Chondrocyte (in vitro differentiated cells): ENCODE measurements around the gene LHX6. TPM values are rescaled to one million over a fixed set of nuclear protein-coding genes. Genes with fewer than 3 reads are reported as not detected.
A peak's percentile ranks its signal among the peaks of the same experiment; 100 is the strongest.

ENCODE experiments used
- DNase-seq: peaks from one replicate; pipeline ENCODE4 v3.0.0; 2021; ENCODE audit warnings: mixed read lengths, low spot score
- H3K27ac Mint-ChIP-seq: one replicate; pipeline ENCODE4 v1.8.0; 2021; ENCODE audit warnings: mild to moderate bottlenecking, moderate library complexity, mixed read lengths; ENCODE audit not compliant: unreplicated experiment
- H3K27me3 Mint-ChIP-seq: 2 replicates; pipeline ENCODE4 v1.8.0; 2021; ENCODE audit warnings: low read depth, mixed read lengths
- H3K36me3 Mint-ChIP-seq: 2 replicates; pipeline ENCODE4 v1.8.0; 2021; ENCODE audit warnings: low read depth, mixed read lengths
- H3K4me1 Mint-ChIP-seq: 2 replicates; pipeline ENCODE4 v1.8.0; 2021; ENCODE audit warnings: low read depth, mild to moderate bottlenecking, mixed read lengths
- H3K4me3 Mint-ChIP-seq: one replicate; pipeline ENCODE4 v1.8.0; 2021; ENCODE audit warnings: mild to moderate bottlenecking, moderate library complexity, mixed read lengths; ENCODE audit not compliant: unreplicated experiment
- H3K9me3 Mint-ChIP-seq: 2 replicates; pipeline ENCODE4 v1.8.0; 2021; ENCODE audit warnings: low read depth, mixed read lengths
- CTCF ChIP-seq: fragments of 200-600 bp; sonication (generic); IDR thresholded peaks from 2 replicates; pipeline ENCODE4 v1.5.0; 2021; ENCODE audit warnings: antibody characterized with exemption, mild to moderate bottlenecking, moderate library complexity
- total RNA-seq: library from RNA; stranded (reverse); gene quantifications from 3 replicates; pipeline ENCODE4 v1.2.1, GENCODE V29; 2021

LHX6 gene
- total RNA-seq, 1 donor from 2014 or later: not detected

DNA sequence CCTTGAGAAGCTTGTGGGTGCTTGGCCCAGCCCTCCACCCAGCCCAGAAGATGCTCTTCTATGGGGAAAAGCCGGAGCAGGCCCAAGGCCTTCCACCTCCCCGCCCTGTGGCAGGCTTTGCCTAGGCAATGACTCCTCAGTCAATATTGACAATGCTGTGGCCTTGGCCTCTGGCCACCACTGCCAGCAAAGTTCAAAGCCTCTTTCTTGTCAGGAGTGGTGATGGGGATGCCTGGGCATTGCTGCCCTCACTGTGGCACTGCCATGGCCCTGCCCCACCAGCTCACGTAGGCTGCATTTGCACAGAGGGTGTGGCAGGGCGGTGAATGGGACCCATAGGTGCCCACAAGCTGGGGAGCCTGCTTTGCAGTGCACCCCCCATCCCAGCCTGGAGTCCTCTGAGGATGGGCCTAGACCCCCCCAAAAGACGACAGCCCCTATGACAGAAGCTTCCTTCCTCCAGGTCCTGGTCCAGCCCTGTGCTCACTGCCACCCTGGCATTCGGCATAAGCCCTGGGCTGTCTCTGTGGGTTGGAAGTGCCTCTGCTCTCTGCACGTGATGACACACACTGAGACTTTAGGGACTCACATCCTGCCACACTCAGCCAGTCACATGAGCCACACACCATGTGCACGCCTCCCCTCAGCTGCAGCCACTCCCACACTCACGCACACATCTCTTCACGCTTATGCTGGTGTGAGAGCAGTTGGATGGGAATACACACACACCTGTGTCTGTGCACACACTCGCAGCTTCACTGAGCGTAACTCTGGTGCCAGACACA lies 38.0 kb downstream of the LHX6 start:
- no peak for DNase-seq
- Mint-ChIP-seq H3K9me3 (no peaks in the 10 kb centered on the region), H3K4me3 (no peak overlapping the region), H3K27ac (no peak overlapping the region), H3K4me1 (peaks cover 13% of the 10 kb centered on the region), H3K27me3 (peaks cover 32% of the 10 kb centered on the region), H3K36me3 (no peaks in the 10 kb centered on the region)
- no peak for TF ChIP-seq CTCF

- no peak overlapping the region for H3K4me3 Mint-ChIP-seq
- peaks cover 13% of the 10 kb centered on the region for H3K4me1 Mint-ChIP-seq
- no peak overlapping the region for H3K27ac Mint-ChIP-seq
- peaks cover 39% of the 10 kb centered on the region for H3K27me3 Mint-ChIP-seq
- no peak for DNase-seq
- no peaks in the 10 kb centered on the region for H3K36me3 Mint-ChIP-seq
- no peaks in the 10 kb centered on the region for H3K9me3 Mint-ChIP-seq
- no peak for TF ChIP-seq CTCF
Observed at GRCh38 chr9:122188369-122188768, 40.4 kb downstream of the LHX6 start.

DNA sequence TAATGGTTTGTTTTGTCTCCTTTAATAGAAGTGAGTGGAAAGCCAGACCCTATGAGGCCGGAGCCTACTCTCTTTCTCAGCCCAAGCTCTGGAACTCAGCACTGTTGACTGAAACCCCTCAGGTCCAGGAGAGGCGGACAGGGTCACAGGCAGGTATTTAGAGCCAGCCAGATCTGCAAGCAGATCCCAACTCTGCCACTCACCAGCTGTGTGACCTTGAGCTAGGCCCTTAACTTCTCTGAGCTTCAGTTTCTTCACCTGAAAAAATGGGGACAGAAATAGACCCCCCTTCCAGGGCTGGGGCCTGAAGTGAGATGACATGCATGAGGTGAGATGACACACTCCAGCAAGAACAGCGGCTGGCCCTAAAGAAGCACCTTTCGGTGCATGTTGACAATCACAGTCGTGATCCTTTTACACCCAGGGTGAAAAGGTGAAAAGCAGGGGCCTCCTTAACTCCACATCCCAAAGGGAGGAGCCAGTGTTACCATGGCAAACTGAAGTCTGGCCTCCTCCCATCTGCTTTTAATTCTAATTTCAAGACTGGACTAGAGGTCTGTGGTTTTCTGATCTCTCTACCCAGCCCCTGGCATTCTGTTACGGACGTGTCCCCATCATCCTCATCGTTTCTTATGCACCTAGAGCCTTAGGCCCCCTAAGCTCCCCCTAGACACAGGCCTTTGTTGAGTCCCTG lies 41.8 kb downstream of the LHX6 start:
- Mint-ChIP-seq H3K9me3 (no peaks in the 10 kb centered on the region), H3K36me3 (no peaks in the 10 kb centered on the region), H3K27me3 (peaks cover 42% of the 10 kb centered on the region), H3K4me3 (no peak overlapping the region), H3K27ac (no peak overlapping the region), H3K4me1 (peaks cover under 1% of the 10 kb centered on the region)
- TF ChIP-seq CTCF: no peak
- DNase-seq: peak; percentile 44

DNA sequence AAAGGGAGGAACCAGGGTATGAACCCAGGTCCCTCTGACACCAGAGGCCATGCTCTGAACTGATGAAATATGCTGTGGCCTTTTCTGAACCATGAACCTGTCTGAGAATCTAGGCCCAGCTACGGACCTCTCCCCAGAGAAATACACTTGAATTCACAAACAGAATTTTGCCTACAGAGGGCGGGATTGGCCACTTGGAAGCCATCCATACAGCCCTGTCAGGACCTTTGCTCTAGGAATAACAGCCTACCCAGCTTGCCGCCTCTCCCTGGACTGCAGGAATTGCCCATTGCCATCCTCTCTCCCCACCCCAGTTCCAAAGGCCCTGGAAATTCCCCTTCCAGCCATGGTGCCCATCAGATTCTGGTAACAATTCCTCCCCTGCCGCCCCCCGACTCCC lies 42.5 kb downstream of the LHX6 start:
- Mint-ChIP-seq H3K36me3 (no peaks in the 10 kb centered on the region), H3K4me1 (no peaks in the 10 kb centered on the region), H3K27ac (no peak overlapping the region), H3K27me3 (peaks cover 40% of the 10 kb centered on the region), H3K4me3 (no peak overlapping the region), H3K9me3 (no peaks in the 10 kb centered on the region)
- peak; percentile 50 for DNase-seq
- TF ChIP-seq CTCF: peak; percentile 18

GRCh38 chr9:122184551-122184950 lies 44.2 kb downstream of the LHX6 start:
- H3K27me3 Mint-ChIP-seq: peaks cover 46% of the 10 kb centered on the region
- DNase-seq: no peak
- no peak overlapping the region for H3K4me3 Mint-ChIP-seq
- no peaks in the 10 kb centered on the region for H3K36me3 Mint-ChIP-seq
- no peak for TF ChIP-seq CTCF
- no peak overlapping the region for H3K27ac Mint-ChIP-seq
- no peaks in the 10 kb centered on the region for H3K9me3 Mint-ChIP-seq
- peaks cover 7% of the 10 kb centered on the region for H3K4me1 Mint-ChIP-seq
